Stimulated activated CD4-positive, alpha-beta T cell treated with anti-CD3 and anti-CD28 coated beads, Interleukin-1b, Interleukin-23, amount 100 ng/mL, for 24 hours (primary cell): ENCODE results near the gene CACNA2D3.

Source experiments
- DNase-seq, 4 experiments: peaks; one replicate each; pipeline ENCODE4 v3.0.0-alpha.2; 2020; ENCODE audit warnings: low read depth in 4 of 4, low spot score in 1 of 4

Gene CACNA2D3

GRCh38 chr3:54714035-54714434 is 591.7 kb downstream of the CACNA2D3 start:
- no peak for DNase-seq

GRCh38 chr3:54717506-54717905 is 595.2 kb downstream of the CACNA2D3 start:
- no peak for DNase-seq

GRCh38 chr3:54719914-54720313 is 597.6 kb downstream of the CACNA2D3 start:
- no peak for DNase-seq

DNA sequence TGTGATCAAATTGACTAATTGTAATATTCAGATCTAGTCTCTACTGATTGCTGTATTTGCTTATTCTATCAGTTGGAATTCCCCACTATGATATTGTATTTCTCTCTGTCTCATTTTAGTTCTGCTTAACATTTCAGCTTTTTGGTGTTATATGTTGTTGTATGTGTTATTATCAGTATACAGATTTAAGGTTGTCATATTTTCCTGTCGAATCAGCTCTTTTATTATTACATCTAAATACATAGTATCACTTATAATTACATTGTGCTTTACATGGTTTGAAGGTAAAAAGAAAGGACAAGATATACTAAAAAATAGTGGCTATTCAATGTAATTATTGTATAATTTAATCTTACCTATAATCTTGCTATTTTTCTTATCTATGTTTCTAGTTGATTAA is 598.3 kb downstream of the CACNA2D3 start:
- DNase-seq, result no peak

DNA sequence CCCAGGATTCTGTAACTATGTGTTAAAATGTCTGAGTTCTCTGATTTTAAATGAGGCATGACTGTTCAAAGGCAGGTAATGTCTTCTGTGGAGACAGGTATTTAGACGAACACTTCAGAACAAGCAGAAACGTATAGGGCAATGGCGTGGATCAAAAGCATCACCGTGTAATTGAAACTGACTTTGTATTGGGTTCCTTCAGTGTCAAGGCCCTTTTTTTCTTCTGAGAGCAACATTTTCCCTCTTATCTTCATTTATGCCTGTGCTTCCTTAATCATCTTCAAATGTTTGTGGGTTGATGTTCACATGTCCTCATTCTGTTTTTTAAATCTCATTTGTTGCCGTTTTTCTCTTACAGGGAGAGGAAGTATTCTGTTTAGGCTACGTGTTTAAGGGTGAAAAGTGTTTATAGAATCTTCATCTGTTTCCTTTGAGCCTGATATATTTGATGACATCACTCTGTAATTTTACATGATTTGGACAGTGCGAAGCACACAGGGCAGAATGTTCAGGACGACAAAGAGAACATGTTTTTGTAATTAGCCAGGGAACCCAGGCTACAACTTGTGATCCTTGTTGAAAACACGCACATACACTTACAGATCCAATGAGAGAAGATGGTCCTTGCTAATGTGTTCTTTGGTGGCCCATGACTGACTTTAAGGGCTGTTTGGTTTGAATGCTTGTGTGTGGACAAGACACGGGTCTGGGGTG is 609.5 kb downstream of the CACNA2D3 start:
- DNase-seq, result no peak

DNA sequence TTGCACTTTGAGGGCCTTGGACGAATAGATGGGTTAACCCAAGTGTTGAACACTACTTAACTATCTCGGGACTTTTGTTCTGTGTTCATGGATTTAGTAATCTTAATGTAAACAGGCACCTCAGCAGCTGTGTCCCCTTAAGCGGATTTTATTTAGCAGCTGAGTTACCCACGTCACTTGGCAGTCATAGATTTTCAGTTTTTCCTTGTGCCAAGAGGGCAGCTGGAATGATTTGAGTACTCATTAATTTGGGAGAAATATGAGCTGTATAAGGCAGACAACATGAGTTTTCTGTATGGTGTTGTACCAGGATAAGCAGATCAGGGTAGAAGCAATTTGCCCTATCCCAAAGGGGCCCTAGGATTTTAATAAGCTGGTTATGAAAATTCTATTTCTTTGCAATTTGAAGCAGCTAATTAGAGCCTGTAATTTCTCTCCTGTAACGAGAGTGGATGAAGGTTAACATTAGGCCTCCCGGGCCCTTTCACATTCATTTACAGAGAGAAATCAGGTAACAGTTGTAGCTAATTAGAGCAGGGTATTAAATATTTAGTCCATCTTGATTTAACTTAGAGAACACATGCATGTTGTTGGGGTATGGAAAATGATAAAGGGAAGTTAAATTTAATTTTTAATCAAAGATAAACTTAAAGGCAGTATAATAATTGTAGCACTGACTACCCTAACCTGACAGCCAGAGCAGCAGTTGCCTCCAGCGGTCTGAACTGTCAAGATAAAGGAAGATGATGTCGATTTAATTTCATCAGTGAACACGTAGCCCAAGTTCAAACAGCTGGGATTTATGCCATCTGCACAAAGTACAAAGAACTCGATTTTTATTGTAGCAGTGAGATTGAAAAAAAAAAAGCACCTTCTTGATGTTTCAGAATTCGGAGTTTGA is 611.0 kb downstream of the CACNA2D3 start:
- DNase-seq, result no peak

GRCh38 chr3:54736459-54736858 is 614.1 kb downstream of the CACNA2D3 start:
- no peak for DNase-seq

GRCh38 chr3:54743755-54744154 is 621.4 kb downstream of the CACNA2D3 start:
- DNase-seq, result no peak

DNA sequence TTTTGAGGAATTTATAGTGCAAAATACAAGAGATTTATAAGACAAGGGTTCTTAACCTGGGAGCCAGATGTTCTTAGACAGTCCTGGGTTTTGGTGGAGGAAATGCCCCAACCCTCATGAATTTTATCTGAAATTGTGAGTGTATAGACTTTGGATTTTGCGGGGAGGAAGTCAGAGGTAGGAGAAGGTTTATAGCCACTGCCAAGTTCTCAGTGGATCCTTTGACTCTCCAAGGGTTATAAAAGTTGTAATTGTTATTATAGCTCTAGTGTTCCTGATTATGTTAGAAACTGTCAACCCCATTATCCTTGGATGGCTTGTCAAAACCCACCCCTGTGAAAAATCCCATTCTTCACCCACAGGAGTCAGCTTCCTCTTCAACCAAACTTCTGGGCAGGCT is 621.9 kb downstream of the CACNA2D3 start:
- DNase-seq, result no peak

GRCh38 chr3:54745843-54746242 is 623.5 kb downstream of the CACNA2D3 start:
- DNase-seq, result no peak

- DNase-seq, result no peak
Observed at GRCh38 chr3:54746722-54747121, 624.4 kb downstream of the CACNA2D3 start.

DNA sequence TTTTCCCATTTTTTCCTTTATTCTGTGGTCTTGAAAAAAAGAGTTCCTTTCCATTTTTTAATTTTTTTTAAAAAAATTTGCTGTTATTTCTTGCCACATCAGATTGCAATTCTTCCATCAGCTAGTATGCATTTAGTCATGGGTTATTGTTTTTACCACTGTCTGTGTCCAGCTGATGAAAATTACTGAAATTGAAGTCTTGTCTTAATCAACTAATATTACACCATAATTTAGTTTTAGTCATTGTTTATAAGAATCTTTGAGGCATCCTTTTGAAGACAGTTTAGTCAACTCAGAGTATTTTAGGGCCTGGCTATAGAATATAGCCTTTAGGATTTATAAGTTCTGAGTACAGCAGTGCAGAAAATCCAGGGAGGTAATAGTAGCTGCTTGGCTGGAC is 633.4 kb downstream of the CACNA2D3 start:
- no peak for DNase-seq

- no peak for DNase-seq
Observed at GRCh38 chr3:54756330-54756731, 634.0 kb downstream of the CACNA2D3 start.

- DNase-seq, result no peak
Observed at GRCh38 chr3:54758461-54758860, 636.1 kb downstream of the CACNA2D3 start.

DNA sequence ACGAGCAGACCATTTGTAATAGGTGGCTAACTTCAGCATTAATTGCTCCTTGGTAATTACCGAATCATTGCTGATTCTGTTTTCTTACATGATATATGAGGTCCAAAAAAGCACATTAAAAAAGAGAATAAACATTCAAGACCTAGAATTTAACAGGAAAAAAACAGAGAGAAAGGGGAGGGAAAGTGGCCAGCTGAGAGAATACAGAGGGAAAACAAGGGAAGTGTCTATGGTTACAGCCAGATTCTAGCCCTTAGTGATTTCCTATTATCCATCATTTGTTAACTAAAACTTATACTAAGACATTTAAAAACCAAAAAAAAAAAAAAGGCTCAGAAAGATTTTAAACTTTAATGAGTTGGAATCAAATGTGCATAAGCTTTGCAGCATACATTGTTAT is 636.8 kb downstream of the CACNA2D3 start:
- no peak for DNase-seq

GRCh38 chr3:54760201-54760600 is 637.8 kb downstream of the CACNA2D3 start:
- no peak for DNase-seq

DNA sequence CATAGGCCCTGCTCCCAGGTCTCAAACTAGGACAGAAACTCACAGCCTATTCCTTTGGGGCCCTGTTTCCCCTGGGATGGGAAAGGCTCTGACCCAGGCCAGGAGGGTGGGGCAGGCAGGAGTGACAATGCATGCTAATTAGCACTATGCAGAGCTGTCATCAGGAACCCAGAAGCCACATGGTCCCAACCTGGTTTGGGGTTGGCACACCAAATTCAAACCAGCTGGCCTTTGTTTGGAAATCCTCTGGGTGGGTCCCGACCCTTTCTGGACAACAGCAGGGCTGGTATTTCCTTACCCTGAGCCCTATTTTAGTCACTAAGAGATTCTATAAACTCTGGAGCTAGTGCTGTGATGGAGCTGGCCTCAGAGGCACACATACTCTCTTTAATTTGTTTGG is 639.3 kb downstream of the CACNA2D3 start:
- no peak for DNase-seq

DNA sequence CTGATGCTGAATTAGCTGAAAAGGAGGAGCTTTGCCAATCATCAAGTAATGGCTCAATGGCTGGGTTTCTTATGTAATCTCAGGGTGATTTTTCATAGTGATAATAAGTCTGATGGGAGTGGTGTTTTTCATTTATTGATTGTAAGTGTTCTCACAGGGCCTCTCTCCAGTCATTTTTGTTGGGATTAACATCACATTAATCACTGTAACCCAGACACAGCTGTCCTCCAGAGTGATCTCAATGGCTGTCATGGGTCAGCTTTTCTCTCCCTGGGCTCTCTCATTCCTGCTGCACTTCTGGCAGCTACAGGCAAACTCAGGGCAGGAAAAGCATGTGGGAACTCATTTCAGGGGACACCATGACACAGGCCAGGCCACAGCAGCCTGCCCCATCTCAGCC is 642.6 kb downstream of the CACNA2D3 start:
- DNase-seq, result no peak

- DNase-seq, result no peak
Observed at GRCh38 chr3:54771050-54771449, 648.7 kb downstream of the CACNA2D3 start.

DNA sequence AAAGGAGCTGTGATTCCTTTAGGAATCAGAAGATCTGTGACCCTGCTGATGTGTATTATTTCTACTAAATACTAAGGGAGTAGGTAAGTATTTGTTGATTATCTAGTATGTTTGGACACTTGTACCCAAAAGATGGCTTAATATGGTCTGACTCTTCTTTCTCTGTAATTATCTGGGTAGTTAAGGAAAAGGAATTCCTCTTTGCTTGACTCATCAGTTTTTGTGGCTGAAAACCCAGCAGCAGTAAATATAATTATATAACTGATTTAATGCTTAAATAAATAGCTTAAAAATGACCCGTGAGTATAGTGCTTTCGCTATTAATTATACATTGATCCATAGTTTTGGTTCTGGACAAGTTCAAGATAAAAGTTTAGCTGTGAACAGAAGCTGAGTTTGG is 649.7 kb downstream of the CACNA2D3 start:
- DNase-seq, result no peak

DNA sequence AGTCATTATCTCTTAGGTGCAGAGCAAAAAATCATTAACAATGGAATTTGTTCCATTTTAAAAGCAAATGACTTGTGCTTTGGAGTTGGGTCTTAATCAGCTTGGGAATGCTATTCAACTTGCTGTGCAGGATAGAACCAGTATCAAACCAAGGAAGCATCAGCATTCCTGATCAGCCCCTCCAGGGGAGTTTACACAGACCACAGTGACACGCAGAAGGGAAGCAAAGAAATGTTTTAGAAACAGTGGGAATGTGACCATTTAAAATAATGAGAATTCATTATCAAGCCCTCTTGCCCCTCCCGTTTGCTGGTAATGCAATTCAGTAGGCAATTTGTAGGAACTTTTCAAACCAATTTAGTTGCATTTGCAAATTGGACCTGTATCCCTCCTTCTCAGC is 650.4 kb downstream of the CACNA2D3 start:
- DNase-seq, result no peak

GRCh38 chr3:54773271-54773670 is 650.9 kb downstream of the CACNA2D3 start:
- DNase-seq, result no peak
